GM12891 (cell line): Measurements from ENCODE around the gene COTL1.
A peak's percentile ranks its signal among the peaks of the same experiment; 100 is the strongest.
"Not testable (repeated sequence)": the region's sequence is repeated elsewhere in the genome, so short reads cannot be mapped to it uniquely, and the experiment has no call there.

Source experiments
- DNase-seq: peaks from one replicate; pipeline ENCODE4 v3.0.0; 2011; ENCODE audit warnings: low spot score; ENCODE audit not compliant: insufficient read length
- FAIRE-seq: peaks from 2 replicates; lab custom pipeline; 2011; peaks lifted over from hg19 to GRCh38; lab: Jason Lieb, UNC
- PAX5 ChIP-seq: IDR thresholded peaks from 2 replicates; pipeline ENCODE4 v1.6.1; 2011; ENCODE audit warnings: low read length, moderate library complexity, mild to moderate bottlenecking; ENCODE audit not compliant: insufficient read depth, severe bottlenecking
- POLR2A ChIP-seq: IDR thresholded peaks from 2 replicates; pipeline ENCODE4 v1.6.1; 2011; ENCODE audit warnings: low read depth, low read length, control low read depth
- POLR2AphosphoS5 ChIP-seq: IDR thresholded peaks from 2 replicates; pipeline ENCODE4 v1.6.1; 2011; ENCODE audit warnings: low read depth, low read length, control low read depth
- POU2F2 ChIP-seq: IDR thresholded peaks from 2 replicates; pipeline ENCODE4 v1.6.1; 2011; ENCODE audit warnings: low read depth, mild to moderate bottlenecking, control low read depth, low read length, moderate library complexity
- SPI1 ChIP-seq: IDR thresholded peaks from 2 replicates; pipeline ENCODE4 v1.6.1; 2011; ENCODE audit warnings: low read depth, low read length, control low read depth
- TAF1 ChIP-seq: IDR thresholded peaks from 2 replicates; pipeline ENCODE4 v1.6.1; 2011; ENCODE audit warnings: low read depth, low read length, control low read depth

COTL1 gene

DNA sequence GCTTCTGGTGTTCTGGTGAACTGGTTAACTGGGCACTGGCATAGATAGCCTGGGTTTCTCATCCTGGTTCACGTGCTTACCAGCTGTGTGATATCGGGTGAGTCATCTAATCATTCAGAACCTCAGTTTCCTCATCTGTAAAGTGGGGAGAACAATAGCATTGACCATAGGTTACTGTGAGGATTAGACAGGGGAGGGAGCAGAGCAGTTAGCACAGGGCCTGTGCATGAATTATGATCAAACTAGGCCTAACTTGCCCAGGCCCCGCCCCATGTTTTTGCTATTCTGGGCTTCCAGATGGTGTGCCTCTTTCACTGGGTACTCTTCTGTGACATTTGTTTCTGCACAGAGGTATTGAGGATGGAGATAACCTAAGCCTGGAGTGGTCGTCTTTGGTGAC, 25.8 kb upstream of the COTL1 start:
- no peak for DNase-seq

DNA sequence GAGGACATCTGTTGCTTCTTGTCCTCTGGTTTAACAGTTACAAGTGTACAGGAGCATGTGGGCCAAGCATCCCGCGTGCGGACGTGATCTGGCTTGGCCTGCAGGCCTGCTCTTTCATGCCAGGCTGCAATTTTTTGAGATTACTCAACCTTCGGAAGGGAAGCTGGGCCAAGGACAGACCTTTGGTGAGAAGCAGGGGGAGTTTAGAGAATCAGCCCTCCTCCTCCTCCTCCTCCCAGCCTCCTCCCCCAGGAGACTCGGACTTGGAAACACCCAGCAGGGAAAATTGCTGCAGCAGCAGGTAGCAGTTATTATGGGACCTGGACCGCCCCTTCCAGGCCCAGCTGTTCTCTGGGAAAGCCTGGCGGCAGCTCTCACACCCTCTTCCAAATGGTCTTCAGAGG, 25.3 kb upstream of the COTL1 start:
- no peak for DNase-seq
- FAIRE-seq: no peak
- no peak for TF ChIP-seq POLR2A
- TF ChIP-seq TAF1: no peak
- TF ChIP-seq POU2F2: no peak

More for the DNA sequence above, 25.8 kb upstream of the COTL1 start:
- no peak for FAIRE-seq
- TF ChIP-seq POLR2AphosphoS5 (no peak), POLR2A (no peak)

DNA sequence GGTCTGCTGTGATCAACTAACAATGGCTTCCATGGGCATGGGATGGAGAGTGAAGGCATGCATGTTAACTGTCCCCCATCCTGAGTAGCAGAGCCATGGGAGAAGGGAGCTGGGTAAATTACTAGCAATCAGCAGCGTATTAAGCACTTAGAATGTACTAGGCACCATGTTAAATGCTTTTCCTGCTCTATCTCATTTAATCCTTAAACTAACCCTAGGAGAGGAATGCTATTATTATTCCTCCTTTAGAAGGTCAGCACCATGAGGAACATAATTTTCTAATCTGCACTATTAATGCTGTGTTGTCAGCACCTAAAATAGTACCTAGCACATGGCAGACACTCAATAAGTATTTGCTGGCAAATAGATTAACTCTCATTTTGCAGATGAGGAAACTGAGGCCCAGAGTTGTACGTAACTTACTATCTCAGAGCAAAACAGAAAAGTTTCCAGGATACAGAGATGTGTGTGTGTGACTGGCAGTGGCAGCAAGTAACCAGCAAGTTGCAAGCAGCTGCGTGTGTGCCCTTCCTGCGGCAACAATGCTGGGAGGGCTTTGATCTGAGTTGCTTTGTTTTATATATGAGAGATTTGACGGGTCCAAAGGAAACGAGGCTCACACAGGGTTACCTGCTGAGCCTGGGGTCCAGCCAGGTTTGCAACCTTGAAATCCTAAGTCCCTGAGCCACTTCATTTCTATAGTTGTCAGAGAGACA, 23.9 kb upstream of the COTL1 start:
- FAIRE-seq (no peak), DNase-seq (no peak)
- no peak for TF ChIP-seq PAX5
- no peak for TF ChIP-seq POU2F2
- no peak for TF ChIP-seq SPI1
- no peak for TF ChIP-seq TAF1
- TF ChIP-seq POLR2A: no peak

DNA sequence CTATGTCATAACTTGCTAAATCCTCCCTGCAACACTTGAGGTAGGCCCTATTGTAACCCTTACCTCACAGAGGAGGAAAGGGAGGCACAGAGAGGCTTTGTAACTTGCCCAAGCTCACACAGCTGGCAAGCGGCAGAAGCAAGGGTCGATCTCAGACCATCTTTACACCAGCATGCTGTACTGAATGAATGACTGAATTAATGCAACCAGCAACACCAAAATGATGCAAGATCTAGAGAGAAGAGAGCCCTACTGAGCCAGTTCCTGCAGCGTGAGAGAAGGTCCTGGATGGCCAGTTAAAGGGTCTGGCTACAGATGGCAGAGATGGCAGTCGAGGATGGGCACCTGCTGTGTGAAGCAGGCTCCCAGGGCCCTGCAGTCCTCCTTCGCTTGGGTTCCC, 22.3 kb upstream of the COTL1 start:
- TF ChIP-seq SPI1 (no peak), POLR2AphosphoS5 (no peak), PAX5 (no peak), TAF1 (no peak), POLR2A (no peak), POU2F2 (no peak)
- FAIRE-seq: peak; percentile 26
- DNase-seq: no peak

DNA sequence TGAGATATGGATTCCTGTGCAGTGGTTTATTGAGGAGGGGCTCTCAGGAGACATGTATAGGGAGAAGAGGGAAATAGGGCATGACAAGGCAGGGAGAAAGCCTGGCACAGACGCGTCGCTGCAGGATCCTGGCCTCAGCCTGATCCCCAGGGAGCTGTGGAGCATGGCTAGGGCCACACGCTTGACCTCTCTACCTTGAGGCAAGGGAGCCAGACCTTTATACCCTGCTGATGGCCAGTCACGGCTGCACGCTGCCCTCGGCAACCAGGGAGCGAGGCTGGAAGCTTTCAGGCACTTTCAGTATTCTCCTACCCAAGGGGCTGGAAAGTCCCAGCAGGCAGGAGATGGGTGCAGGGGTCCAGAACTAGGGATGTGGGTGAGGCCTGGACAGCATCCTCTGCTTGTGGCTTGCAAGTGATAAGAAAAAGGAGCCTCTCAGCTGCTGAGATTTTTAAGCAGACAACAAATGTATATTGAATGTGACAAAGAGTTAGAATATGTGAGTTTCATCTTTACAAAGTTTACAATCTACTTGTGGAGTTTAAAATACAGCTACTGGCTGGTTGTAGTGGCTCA, 20.4 kb upstream of the COTL1 start:
- FAIRE-seq (no peak), DNase-seq (no peak)
- TF ChIP-seq POLR2AphosphoS5 (no peak), SPI1 (no peak), PAX5 (no peak), TAF1 (no peak), POLR2A (no peak), POU2F2 (no peak)

DNA sequence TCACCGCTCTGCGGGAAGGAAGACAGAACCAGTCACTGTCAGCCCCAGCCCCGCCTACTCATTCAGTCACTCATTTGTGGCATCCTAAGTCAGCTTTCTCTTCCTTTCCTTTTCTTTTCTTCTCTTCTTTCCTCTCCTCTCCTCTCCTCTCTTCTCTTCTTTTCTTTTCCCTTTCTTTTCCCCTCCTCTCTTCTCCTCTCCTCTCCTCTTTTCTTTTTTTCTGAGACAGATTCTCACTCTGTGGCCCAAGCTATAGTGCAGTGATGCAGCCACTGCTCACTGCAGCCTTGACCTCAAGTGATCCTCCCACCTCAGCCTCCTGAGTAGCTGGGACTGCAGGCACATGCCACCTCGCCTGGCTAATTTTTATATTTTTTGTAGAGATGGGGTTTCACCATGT, 19.8 kb upstream of the COTL1 start:
- DNase-seq (no peak), FAIRE-seq (no peak)
- TF ChIP-seq POU2F2 (no peak), POLR2AphosphoS5 (no peak), PAX5 (no peak), SPI1 (no peak), POLR2A (no peak), TAF1 (no peak)

DNA sequence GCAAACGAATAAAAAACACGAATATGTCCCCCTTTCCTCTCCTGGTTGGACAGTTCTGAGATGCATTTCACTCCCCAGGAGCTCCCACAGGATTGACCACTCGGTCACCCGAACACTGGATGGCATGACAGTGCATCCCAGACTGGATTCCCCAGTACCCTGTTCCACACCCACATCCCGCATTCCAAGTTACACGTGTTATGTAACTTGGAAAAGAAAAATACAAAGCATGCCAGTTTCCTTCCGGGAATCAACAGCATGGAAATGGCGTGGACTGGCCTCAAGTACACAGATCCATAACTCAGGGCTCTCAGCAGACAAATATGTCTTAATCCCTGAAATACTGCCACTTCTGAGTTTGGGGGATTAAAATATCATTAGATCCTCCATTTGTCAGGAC, 17.8 kb upstream of the COTL1 start:
- no peak for DNase-seq
- FAIRE-seq: no peak
- TF ChIP-seq SPI1: no peak
- TF ChIP-seq POLR2AphosphoS5: no peak
- TF ChIP-seq PAX5: no peak
- TF ChIP-seq POLR2A: no peak

DNA sequence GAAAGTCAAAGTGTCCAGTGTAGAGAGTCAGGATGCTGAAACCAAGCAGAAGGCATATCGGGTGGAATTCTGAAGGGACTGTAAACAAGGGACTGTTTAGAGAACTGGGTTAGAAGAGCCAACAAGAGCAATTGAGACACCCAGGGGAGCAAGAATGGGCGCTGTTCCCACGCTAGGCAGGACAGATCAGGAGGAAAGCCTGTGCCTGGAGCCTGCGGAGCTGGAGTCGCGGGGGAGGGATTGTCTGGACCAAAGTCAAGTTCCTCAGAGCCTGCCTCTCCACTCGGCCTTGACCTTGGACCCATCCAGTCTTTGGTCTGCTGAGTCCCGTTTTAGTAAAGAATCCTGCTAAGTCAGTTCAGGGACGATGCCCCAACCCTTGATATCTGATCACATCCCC, 15.7 kb upstream of the COTL1 start:
- DNase-seq (no peak), FAIRE-seq (no peak)
- TF ChIP-seq SPI1 (no peak), PAX5 (no peak), TAF1 (no peak), POU2F2 (no peak), POLR2A (no peak), POLR2AphosphoS5 (no peak)

DNA sequence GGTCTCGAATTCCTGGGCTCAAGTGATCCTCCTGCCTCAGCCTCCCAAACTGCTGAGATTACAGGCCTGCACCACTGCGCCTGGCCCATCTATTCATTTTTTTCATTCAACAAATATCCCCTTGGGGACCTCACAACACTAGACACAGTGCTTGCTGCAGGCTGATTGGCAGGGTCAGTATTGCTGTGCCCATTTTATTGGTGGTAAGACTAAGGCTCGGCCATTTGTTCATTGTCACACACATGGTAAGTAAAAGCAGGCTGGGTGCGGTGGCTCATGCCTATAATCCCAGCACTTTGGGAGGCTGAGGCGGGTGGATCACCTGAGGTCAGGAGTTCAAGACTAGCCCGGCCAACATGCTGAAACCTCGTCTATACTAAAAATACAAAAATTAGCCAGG, 15.0 kb upstream of the COTL1 start:
- DNase-seq, FAIRE-seq: not testable (repeated sequence)

DNA sequence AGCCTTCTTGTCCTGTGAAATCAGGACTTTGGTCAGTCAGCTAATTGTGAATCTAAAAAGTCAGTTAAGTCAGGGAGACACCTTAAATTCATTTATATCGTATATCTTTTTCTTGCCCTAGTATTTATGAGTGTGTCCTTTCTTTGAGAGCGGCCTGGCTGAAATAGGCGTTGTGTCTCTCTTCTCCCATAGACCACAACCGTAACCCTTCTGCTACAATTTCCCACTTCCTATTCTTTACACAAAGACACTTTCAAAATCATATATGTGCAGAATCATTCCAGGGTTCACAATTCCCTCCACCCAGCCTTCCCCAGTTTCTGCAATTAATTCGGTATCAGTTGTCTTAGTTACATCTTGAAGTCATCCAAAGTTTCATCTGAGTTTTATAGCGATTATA, 14.0 kb upstream of the COTL1 start:
- FAIRE-seq (no peak), DNase-seq (no peak)
- TF ChIP-seq POU2F2 (no peak), SPI1 (peak; percentile 76)

DNA sequence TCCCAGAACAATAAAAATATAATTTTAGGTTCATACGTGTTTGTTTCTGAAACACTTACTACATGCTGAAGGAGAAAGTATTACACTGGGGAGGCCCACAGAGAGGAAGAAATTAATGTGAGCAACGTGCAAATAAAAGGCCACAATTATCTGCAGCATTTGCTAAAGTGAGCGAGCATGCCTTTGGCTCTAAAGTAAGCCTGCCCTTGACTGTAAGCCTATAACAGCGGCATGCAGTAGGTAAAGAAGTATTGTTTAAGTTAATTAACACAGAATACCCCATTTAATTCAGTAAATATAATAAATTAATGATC, 13.2 kb upstream of the COTL1 start:
- no peak for DNase-seq
- no peak for FAIRE-seq

More for the DNA sequence above, 13.2 kb upstream of the COTL1 start:
- TF ChIP-seq POLR2AphosphoS5 (no peak), TAF1 (no peak), SPI1 (no peak)
